Epidermal melanocyte (primary cell): ENCODE data around the gene TRPC4AP.

Source experiments
- DNase-seq: peaks from one replicate; pipeline ENCODE4 v3.0.0; 2011; ENCODE audit warnings: low spot score; ENCODE audit not compliant: insufficient read length

TRPC4AP gene

GRCh38 chr20:34971561-34972235 lies 120.9 kb downstream of the TRPC4AP start:
- DNase-seq, result no peak

GRCh38 chr20:34970846-34971560 lies 121.6 kb downstream of the TRPC4AP start:
- no peak for DNase-seq

DNA sequence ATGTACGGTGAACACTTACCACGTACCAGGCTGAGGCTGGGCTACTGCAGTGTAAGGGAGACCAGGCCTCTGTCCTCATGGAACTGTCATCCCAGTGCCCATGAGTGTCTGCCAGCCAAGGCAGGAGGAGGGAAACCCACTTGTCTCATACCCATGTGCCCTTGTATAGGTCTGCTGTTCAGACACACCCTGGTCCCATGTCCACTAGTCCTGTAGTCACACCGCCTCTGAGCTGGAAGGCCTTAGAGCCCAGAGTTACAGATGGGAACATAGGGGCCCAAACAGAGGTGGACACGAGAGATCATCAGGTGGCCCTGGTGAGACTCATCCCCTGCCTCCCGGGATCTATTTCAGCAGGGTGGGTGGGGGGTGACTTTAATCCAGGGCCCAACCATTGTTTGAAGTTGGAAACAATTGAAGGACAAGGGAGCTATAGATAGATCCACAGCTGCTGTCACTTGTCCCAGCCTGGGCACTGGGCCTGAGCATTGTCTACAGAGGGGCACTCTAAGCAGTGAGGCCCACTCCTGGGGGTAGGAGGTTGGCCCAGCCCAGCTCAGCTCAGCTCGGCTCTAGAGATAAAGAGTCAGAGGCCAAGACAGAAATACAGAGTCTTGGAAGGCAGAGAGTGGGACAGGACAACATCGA lies 122.3 kb downstream of the TRPC4AP start:
- no peak for DNase-seq

DNA sequence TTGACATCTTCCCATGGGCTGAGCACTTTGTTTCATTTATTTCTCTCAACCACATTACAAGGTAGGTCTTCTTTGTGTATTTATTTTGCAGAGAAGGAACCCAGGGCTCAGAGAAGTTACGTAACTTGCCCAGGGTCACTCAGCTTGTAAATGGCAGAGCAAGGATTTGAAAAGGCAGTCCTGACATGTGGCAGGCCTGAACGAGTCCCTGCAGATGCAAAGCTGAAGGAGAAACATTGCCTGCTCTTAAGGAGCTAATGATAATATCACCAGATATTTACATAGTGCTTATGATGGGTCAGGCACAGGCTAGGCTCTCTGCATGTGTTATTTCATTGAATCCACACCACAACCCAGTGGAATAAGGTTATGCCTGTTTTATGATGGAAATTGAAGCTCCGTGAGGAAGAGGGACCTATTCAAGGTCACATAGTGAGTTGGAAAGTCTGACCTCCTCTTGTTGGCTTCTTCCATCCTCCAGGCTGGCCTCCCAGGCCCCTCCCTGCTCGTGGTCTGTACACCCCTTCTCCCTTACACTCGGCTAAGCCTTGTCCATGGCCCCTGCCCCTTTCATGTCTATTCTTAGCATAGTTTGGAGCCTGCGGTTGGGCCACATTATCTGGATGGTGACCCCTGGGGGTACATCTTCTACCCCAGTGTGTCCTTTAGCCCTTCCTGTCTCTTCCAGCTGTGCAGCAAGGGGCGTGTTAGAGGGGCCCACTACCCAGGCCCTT lies 124.4 kb downstream of the TRPC4AP start:
- no peak for DNase-seq

GRCh38 chr20:34967421-34967820 lies 125.2 kb downstream of the TRPC4AP start:
- DNase-seq, result no peak

GRCh38 chr20:34965051-34965450 lies 127.6 kb downstream of the TRPC4AP start:
- DNase-seq, result no peak

DNA sequence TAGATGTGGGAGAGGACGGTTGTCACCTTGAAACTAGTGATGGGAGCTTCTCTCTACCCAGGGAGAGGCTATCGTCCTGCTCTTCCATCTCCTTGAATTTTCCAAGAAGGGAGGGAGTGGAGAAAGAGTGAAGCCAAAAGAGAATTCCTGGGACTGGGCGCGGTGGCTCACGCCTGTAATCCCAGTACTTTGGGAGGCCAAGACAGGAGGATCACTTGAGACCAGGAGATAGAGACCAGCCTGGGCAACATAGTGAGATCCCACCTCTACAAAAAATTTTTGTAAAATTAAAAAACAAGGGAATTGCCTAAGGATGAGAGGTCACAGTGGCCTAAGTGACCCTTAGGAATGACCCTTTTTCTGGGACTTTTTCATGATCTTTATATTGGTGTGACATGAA lies 128.1 kb downstream of the TRPC4AP start:
- DNase-seq, result no peak

DNA sequence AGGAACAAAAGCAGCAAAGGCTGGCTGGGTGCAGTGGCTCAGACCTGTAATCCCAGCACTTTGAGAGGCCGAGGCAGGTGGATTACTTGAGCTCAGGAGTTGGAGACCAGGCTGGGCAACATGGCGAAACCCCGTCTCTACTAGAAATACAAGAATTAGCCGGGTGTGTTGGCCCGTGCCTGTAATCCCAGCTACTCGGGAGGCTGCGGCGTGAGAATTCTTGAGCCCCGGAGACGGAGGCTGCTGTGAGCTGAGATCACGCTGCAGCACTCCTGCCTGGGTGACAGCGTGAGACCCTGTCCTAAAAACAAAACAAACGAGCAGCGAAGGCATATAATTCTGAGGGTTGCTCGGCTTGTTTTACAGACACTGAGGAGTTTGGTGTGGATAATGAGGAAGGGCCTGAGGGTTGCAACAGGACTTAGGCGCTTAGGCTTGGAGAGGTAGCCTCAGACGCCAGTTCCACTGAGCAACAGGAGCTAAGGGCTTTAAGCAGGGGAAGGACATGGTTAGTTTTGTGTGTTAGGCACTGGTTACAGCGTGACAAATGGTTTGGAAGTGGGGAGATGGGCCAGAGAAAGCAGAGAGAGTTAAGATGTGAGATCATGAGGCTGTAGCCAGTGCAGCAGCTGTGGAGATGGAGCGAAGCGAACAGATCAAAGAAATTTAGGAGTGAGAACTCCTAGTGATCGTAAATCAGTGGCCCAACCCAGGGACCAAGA lies 135.7 kb downstream of the TRPC4AP start:
- no peak for DNase-seq

- no peak for DNase-seq
Observed at GRCh38 chr20:34956041-34956458, 136.6 kb downstream of the TRPC4AP start.

- peak; percentile 91 for DNase-seq
Observed at GRCh38 chr20:34955231-34956040, 137.2 kb downstream of the TRPC4AP start, which contains the start of the genes GSS and MYH7B. Gene GSS (minus strand): TSS chr20:34955806. CDS start chr20:34951852, 3,954 bp downstream. Gene MYH7B (plus strand): TSS chr20:34955868. CDS start chr20:34978006, 22,138 bp downstream.

DNA sequence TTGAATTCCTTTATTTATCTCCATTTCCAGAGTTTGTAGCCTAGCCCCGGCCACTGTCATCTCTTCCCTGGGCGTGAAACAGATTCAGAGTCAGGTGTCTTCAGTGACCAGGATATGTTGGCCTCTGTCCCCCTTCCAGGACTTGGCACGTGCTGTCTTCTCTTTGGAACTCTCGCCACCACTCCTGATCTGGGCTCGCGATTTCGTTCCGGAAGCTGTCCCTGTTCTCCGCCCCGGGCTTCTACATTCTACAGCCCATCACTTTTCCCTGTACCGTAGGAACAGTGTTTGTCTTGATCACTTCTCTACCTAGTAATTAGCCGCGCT lies 137.7 kb downstream of the TRPC4AP start:
- no peak for DNase-seq

DNA sequence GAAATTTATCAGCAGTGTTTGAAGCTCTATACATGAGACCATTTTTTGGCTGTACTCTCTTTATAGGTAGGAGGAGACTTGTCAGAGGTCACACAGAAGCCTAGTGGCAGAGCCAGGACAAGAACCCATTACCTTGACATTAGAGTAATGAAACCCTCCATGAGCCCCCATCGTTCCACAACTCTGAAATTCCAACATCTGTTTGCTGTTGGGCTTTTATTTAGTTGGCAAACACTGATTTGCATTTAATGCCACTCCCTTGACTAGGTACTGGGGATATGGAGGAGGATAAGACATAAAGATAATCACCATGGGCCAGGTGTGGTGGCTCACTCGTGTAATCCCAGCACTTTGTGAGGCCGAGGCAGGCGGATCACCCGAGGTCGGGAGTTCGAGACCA lies 138.6 kb downstream of the TRPC4AP start:
- DNase-seq, result no peak

- DNase-seq, result no peak
Observed at GRCh38 chr20:34952671-34953070, 139.9 kb downstream of the TRPC4AP start.
